Panc1 (cell line): ENCODE measurements around the gene CCDC57. TPM values are rescaled to one million over a fixed set of nuclear protein-coding genes. Genes with fewer than 3 reads are reported as not detected.

Experiments used
- ATAC-seq: fragments of 200-7000 bp; cut with Tn5 transposase; 2 replicates; pipeline ENCODE4 v1.9.1; 2020; ENCODE audit warnings: mild to moderate bottlenecking, moderate library complexity
- BruUV-seq: library from RNA; stranded (reverse); fragments of 400-500 nt; replicated peaks from 2 replicates; lab custom pipeline; 2021; lab: Mats Ljungman, UMichigan
- CTCF ChIA-PET: fragments of 300-600 bp; sonication (Branson Sonifier 250); formaldehyde crosslinking; loops from one replicate; lab custom pipeline; 2022; ENCODE audit warnings: antibody characterized with exemption; lab: Charles Lee
- POLR2A ChIA-PET: fragments of 300-600 bp; sonication (Branson Sonifier 250); formaldehyde crosslinking; loops from one replicate; lab custom pipeline; 2022; ENCODE audit warnings: antibody characterized with exemption; lab: Charles Lee
- DNase-seq: peaks from one replicate; pipeline ENCODE4 v3.0.0-alpha.2; 2010; ENCODE audit warnings: low read depth, low spot score
- H3K27ac ChIP-seq: 2 replicates; pipeline ENCODE4 v1.5.1; 2011; ENCODE audit warnings: mild to moderate bottlenecking, low read length, inconsistent platforms
- H3K27me3 ChIP-seq: fragments of 200-500 bp; sonication (Bioruptor generic); 2 replicates; pipeline ENCODE4 v1.6.0; 2014; ENCODE audit warnings: low read length, inconsistent platforms; ENCODE audit not compliant: control insufficient read depth, insufficient read depth
- H3K36me3 ChIP-seq: fragments of 200-500 bp; sonication (Bioruptor generic); 2 replicates; pipeline ENCODE4 v1.5.1; 2014; ENCODE audit warnings: inconsistent platforms, mild to moderate bottlenecking, low read length, moderate library complexity; ENCODE audit not compliant: control insufficient read depth, insufficient read depth
- H3K4me1 ChIP-seq: 2 replicates; pipeline ENCODE4 v1.5.1; 2011; ENCODE audit warnings: inconsistent platforms, mild to moderate bottlenecking, low read length, moderate library complexity; ENCODE audit not compliant: control insufficient read depth, insufficient read depth
- H3K4me3 ChIP-seq, 2 experiments: 2 replicates each; pipeline ENCODE4 v1.5.1; 2011 to 2012; ENCODE audit warnings: low read depth in 2 of 2, low read length in 2 of 2, mild to moderate bottlenecking in 2 of 2, inconsistent platforms in 1 of 2, moderate library complexity in 1 of 2
- H3K9me3 ChIP-seq: fragments of 200-500 bp; sonication (Bioruptor generic); 2 replicates; pipeline ENCODE4 v1.5.1; 2014; ENCODE audit warnings: low read depth, mild to moderate bottlenecking, inconsistent platforms, low read length, moderate library complexity; ENCODE audit not compliant: control insufficient read depth, insufficient read depth
- CTCF ChIP-seq: fragments of 450-650 bp; IDR thresholded peaks from 2 replicates; pipeline ENCODE4 v1.5.1; 2017; ENCODE audit warnings: mild to moderate bottlenecking
- POLR2AphosphoS5 ChIP-seq: IDR thresholded peaks from 2 replicates; pipeline ENCODE4 v1.6.1; 2012; ENCODE audit warnings: mild to moderate bottlenecking, low read depth, low read length, moderate library complexity
- REST ChIP-seq, 2 experiments: IDR thresholded peaks; 2 replicates each; pipeline ENCODE4 v1.6.1; 2011 to 2012; ENCODE audit warnings: low read depth in 2 of 2, control low read depth in 1 of 2, low read length in 1 of 2, mild to moderate bottlenecking in 1 of 2, moderate library complexity in 1 of 2; ENCODE audit not compliant: insufficient read depth in 1 of 2
- SIN3A ChIP-seq: IDR thresholded peaks from 2 replicates; pipeline ENCODE4 v1.6.1; 2012; ENCODE audit warnings: low read depth, mild to moderate bottlenecking, low read length, moderate library complexity, borderline replicate concordance; ENCODE audit not compliant: insufficient read depth
- TCF7L2 ChIP-seq: IDR thresholded peaks from 2 replicates; pipeline ENCODE4 v1.6.1; 2011; ENCODE audit warnings: mild to moderate bottlenecking, low read depth, low read length, inconsistent platforms
- in situ Hi-C: cut with HindIII; loops from 2 replicates; pipeline ENCODE4 v1.10.0; 2016; ENCODE audit warnings: low sequenced_read_pairs, low pct_unique_long_range_greater_than_20kb
- intact Hi-C: fragments of 100-400 bp; cut with micrococcal nuclease; formaldehyde crosslinking; loops from one replicate; pipeline ENCODE4 v1.10.0; 2022; ENCODE audit not compliant: unreplicated experiment
- total RNA-seq: library from RNA; stranded (reverse); gene quantifications from one replicate; pipeline ENCODE4 v1.2.1, GENCODE V29; 2021; ENCODE audit not compliant: unreplicated experiment

CCDC57 gene
- total RNA-seq, 1 experiment from 2014 or later, result 63.6 TPM

- H3K4me3 ChIP-seq, result no peak overlapping the region
- CTCF ChIA-PET, result no interaction called here
- no peaks in the 10 kb centered on the region for H3K9me3 ChIP-seq
- no peak for ATAC-seq
- H3K36me3 ChIP-seq, result peaks cover 34% of the 10 kb centered on the region
- peaks cover 2% of the 10 kb centered on the region; the same call in 1 of the 2 replicates for H3K4me1 ChIP-seq
- H3K27me3 ChIP-seq, result no peaks in the 10 kb centered on the region
- no peak overlapping the region for H3K27ac ChIP-seq
- intact Hi-C loops, result no loop called here
- in situ Hi-C loops, result no loop called here
- DNase-seq, result no peak
- no TSS peak for BruUV-seq
- POLR2A ChIA-PET, result no interaction called here
- TF ChIP-seq TCF7L2, result no peak
- TF ChIP-seq POLR2AphosphoS5, result no peak
- TF ChIP-seq REST (IDR thresholded peaks at IDR 0.05; ENCODE audit: insufficient read depth in 1 of 2, low read depth in 2 of 2, low read length in 1 of 2), result no peak
- no peak for TF ChIP-seq SIN3A
- TF ChIP-seq CTCF, result no peak
Observed at GRCh38 chr17:82253179-82253544, 40.5 kb upstream of the CCDC57 start.

GRCh38 chr17:82252511-82253178 lies 40.0 kb upstream of the CCDC57 start:
- POLR2A ChIA-PET, result no interaction called here
- TF ChIP-seq SIN3A (no peak), REST (IDR thresholded peaks at IDR 0.05; ENCODE audit: insufficient read depth in 1 of 2, low read depth in 2 of 2, low read length in 1 of 2) (0 out of 4 replicates have a peak, but pooled peaks of 1 of the 2 experiments have one; percentile 37), POLR2AphosphoS5 (no peak), TCF7L2 (no peak), CTCF (no peak)
- in situ Hi-C loops, result no loop called here
- intact Hi-C loops, result no loop called here
- Histone ChIP-seq H3K9me3 (no peaks in the 10 kb centered on the region), H3K36me3 (peaks cover 33% of the 10 kb centered on the region), H3K27me3 (no peaks in the 10 kb centered on the region), H3K4me3 (no peak overlapping the region), H3K27ac (no peak overlapping the region), H3K4me1 (peaks cover 7% of the 10 kb centered on the region)
- no TSS peak for BruUV-seq
- no peak for DNase-seq
- ATAC-seq, result no peak
- CTCF ChIA-PET, result no interaction called here
